Jurkat, Clone E6-1 (cell line): ENCODE measurements around the gene SLC38A3.
"Not testable (repeated sequence)": the region's sequence is repeated elsewhere in the genome, so short reads cannot be mapped to it uniquely, and the experiment has no call there.

Source experiments
- DNase-seq: peaks from one replicate; pipeline ENCODE4 v3.0.0-alpha.2; 2011; ENCODE audit warnings: low read depth, low spot score
- H3K4me3 ChIP-seq: 2 replicates; pipeline ENCODE4 v1.5.1; 2011; ENCODE audit warnings: mild to moderate bottlenecking, low read length, control low read depth, moderate library complexity

Gene SLC38A3

DNA sequence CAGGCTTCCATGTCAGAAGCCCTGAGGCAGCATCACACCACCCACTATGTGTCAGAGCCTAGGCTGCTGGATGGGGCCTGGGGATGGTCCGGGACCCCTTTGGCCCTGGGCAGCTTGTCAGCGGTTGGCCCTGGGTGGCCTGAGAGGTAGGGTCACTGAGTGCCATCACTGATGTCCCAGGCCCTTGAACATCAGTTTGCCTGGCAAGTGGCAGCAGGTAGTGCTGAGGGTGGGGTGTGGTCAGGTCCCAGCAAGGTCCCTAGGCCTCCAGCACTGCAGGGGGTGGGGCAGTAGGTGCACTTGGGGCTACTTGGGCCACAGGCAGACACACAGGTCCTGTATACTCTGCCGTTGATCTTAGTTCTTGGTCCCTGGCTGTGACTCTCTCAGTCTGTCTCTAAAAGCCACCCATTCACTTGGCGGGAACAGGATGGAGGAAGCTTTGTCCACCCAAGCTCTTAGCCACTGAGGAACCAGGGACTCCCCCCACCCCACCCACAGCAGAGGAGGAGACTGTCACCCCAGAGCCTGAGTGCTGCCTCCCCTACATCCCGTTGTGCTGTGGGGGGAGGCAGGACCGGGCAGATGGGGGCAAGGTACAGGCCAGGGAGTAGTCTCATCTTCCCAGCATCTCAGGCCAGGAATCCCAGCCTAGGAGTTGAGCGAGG, 36.8 kb downstream of the SLC38A3 start:
- no peak for DNase-seq
- no peak overlapping the region for H3K4me3 ChIP-seq

DNA sequence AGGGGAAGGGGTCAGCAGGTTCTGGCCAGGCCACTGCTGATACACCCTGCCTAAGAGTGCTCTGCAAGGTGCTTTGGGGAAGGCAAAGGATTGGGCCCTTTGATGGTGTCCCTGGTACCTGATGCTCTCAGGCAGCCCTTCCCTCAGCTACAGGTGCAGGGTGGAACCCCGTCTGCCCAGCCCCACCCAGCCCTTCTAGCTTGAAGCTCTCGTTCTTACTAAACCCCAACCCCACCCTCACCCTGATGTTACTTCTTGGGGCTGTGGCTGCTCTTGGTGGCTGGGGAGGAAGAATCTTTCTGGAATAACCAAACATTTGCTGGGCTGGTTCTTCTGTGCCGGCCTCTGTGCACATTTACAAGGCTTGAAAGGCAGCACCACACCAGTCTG, 37.3 kb downstream of the SLC38A3 start:
- H3K4me3 ChIP-seq, result no peak overlapping the region
- DNase-seq, result no peak

DNA sequence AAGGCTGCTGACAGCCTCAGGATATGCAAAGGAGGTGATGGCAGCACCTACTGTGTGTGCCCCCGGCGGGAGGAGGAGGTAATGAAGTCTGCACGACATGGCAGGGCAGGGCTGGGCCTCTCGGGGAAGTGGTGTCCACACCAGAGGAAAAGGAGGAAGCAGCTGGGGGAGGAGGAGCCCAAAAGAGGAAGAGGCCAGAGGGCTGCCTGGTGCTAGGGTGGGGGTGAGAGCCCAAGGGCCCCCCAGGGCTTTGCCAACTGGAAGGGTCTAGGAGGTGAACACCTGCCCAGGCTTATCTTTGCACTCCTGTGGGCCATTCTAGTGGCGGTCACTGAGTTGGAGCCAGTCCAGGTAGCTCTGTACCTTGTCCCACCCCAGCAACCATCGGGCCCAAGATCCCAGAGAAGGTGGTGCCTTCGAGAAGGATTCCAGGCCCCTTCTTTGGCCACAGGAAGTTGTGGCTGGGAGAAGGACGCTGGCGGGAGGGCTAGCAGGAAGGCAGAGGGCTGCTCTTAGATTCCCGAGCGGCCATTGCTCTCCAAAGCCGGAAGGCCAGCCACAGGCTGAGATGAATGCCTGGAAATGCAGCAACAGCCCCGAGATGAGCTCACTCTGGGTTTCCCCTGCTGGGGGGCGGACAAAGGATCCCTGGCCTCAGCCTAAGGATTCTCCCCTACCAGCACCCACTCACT, 37.9 kb downstream of the SLC38A3 start:
- DNase-seq, result no peak
- no peak overlapping the region for H3K4me3 ChIP-seq

DNA sequence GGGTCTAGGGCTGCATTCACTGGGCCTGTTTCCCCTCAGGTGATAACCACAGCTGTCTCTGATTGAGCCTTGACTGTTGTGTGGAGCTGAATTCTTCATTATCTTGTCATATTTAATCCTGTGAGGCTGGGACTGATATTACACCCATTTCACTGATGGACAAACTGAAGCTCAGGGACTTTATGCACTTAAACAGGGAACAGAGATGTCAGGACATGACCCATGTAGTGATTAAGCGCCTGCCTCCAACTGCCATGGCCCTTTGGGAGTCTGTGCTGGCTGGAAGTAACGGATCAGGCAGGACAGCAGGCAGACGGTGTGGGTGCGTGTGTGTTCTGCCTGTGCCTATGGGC, 38.4 kb downstream of the SLC38A3 start:
- no peak for DNase-seq
- H3K4me3 ChIP-seq, result no peak overlapping the region

DNA sequence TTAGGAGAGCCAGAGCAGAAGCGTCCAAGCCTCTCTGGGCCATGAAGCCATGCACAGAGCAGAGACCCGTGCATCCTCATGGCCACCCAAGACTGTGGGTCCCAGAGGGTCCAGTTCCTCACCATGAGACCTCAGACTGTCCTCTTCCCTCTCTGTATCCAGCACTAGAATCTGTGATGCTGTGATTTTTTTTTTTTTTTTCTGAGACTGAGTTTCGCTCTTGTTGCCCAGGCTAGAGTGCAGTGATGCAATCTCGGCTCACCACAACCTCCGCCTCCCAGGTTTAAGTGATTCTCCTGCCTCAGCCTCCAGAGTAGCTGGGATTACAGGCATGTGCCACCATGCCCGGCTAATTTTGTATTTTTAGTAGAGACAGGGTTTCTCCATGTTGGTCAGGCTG, 39.7 kb downstream of the SLC38A3 start:
- H3K4me3 ChIP-seq, DNase-seq: not testable (repeated sequence)

DNA sequence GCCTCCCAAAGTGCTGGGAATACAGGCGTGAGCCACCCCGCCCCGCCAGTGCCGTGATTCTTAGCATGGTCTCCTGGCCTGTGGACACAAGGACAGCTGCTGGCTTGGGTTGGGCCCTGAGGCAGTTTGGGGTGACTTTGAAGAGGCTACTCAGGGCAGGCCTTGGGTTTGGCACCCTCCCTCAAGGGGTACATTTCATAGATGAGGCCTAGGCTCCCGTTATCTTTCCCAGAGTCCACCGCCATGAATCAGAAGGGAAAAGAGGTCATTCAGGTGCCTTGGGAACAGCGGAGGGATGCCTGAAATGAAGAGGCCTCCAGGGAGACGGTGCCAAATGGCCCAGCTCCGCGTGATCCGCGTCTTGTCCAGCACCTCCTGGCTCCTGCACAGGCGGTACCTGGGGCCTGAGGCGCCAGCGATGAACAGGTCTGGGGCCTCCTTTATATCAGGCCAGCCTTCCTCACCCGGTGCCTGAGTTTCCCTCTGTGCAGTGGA, 40.2 kb downstream of the SLC38A3 start:
- DNase-seq, result no peak
- peak overlapping the region; percentile 60 for H3K4me3 ChIP-seq

DNA sequence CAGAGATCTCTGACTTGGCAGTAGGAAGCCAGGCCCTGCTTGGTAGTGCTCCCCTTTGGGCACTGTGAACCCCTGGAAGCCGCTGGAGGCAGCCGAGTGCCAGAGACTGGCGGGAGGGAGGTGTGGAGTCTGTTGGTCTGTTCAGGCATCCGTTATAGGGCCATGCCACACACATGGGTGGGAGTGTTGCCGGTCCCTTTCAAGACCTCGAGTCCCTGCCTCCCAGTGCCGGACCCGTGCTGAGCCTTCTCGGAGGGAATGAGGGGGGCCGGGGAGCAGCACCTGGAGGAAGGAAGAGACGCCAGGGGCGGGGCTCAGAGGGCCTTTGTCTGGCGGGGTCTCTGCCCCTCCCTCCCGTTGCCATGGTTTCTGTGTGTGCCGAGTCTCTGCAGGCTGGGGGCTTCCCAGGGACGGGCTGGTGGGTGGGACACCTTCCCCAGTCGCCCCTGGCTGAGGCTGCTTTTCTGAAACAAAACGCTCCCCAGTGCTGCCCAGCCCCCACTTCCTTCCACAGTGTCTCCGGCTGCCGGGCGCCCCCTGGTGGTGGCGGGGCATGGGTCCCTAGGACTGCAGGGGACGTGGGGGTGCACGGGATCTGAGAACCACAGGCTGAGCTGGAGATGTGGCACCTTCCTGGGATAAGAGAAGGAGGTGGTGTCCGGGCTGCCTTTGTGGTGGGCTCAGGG, 40.9 kb downstream of the SLC38A3 start:
- H3K4me3 ChIP-seq, result peak overlapping the region; percentile 60
- peak; percentile 74 for DNase-seq

DNA sequence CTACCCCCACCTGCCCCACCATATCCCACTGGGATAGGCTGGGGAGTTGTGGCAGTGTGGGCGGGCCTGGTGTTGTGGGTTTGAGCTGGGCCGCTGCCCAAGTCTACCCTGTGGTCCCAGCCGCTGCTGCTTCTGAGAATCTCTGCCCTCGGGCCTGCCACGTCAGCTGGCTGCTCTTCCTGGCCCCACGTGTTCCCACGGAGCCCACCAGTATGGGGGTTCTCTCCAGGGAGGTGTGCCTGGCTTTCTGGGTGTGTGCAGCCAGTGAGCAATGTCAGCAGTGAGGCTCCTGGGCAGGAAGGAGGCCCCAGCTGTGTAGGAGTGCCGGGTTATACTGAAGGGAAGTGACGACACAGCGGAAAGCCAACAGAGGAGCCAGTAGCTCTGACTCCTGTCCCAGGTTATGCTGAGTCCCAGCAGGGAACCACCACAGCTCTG, 41.5 kb downstream of the SLC38A3 start:
- DNase-seq, result peak; percentile 87
- peak overlapping the region; percentile 60 for H3K4me3 ChIP-seq

DNA sequence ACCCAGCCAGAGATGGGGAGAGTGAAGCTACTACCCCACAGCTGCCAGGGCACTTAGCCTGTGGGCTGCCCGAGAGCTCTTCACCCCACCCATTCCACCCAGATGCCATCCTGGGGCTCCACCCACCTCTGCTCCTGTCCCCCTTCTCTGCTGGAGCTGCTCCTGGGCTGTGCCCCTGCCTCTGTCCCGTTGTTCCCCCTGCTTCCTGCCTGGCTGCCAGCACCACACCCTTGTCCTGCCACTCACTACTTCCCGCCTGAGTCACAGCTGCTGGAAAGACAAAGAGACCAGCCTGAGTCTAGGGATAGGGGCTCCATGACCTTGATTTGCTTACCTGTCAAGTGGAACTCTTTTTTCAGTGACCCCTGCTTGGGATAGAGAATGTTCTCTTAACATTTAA, 43.3 kb downstream of the SLC38A3 start:
- H3K4me3 ChIP-seq, result no peak overlapping the region
- DNase-seq, result no peak

DNA sequence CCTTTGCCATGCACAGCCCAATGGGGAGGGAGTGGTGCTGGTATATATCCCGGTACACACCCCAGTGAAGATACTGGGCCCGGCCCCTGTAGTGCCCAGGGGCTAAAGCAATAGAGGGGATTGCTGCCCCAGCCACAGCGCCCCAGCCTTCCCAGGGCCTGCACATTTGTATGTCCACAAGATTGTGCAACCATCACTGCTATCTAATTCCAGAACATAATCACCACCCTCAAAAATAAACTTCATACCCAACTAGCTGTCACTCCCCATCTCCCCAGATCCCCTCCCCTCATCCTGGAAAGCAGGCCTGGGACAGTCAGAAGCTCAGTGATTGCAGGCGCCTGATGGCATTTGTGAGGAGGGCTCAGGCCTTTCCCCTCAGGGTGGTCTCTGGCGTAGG, 44.4 kb downstream of the SLC38A3 start:
- H3K4me3 ChIP-seq, result no peak overlapping the region

DNA sequence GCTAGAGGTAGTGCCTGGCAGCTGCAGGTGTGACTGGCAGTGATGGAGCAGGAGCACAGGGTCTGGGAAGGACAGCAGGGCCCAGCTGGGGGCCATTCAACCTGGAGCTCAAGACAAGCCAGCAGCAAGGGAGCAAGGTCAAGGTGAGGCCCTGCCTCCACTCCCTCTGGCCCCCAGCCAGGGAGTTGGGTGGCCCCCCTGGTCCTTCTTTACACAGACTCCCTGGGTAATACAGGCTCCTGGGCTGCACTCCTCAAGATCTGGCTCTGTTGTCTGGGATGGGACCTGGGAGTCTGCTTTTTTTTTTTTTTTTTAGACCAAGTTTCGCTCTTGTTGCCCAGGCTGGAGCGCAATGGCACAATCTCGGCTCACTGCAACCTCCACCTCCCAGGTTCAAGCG, 45.4 kb downstream of the SLC38A3 start:
- H3K4me3 ChIP-seq, result no peak overlapping the region

More for the DNA sequence above, 44.4 kb downstream of the SLC38A3 start:
- DNase-seq, result no peak

DNA sequence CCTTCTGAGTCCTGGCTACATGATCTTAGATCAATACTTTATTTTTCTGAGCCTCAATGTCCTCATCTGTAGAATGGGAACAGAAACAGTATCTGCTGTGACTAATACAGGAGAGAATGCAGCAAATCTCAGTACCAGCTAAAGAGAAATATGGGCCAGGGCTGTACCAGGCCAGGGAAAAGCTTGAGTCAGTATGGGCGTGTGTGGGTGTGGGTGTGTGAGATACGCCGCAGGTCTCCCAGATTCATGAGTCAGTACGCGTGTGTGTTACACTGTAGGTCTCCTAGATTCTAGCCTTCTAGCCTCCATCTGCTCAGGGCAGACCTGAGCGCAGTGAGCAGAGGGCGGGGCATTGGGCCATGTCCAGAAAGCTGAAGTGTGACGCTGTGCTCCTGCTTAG, 46.1 kb downstream of the SLC38A3 start:
- H3K4me3 ChIP-seq, result no peak overlapping the region
- no peak for DNase-seq

More for the DNA sequence above, 45.4 kb downstream of the SLC38A3 start:
- no peak for DNase-seq

DNA sequence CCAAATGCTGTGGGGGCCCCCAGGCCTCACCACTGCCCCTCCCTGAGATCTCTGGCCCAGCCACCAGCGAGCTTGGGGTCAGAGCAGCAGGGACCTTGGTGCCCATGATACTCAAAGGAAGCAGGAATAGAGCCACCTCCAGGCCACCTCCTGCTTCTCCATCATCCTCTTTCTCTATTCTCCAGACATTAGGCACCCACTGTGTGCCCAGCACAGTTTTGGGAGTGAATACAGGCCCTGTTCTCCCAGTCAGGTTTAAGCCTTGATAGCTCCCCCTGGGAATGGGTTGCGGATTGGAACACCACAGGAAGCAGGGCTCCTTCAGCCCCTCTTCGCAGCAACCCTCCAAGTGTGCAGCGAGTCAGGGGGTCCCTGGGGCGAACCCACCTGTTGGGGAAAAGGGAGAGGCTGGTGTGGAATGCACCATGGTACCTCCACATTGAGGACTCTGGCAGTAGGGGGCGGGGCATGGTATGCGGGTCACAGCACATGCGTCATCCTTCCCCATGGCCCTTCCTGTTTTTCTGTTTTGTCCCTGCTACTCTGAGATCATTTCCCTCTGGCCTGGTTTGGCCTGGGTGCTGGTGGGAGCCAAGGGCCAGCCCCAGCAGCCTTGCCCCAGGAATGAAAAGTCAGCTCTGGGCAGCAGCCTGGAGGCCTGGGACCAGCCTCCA, 49.6 kb downstream of the SLC38A3 start:
- H3K4me3 ChIP-seq, result no peak overlapping the region
- DNase-seq, result no peak

DNA sequence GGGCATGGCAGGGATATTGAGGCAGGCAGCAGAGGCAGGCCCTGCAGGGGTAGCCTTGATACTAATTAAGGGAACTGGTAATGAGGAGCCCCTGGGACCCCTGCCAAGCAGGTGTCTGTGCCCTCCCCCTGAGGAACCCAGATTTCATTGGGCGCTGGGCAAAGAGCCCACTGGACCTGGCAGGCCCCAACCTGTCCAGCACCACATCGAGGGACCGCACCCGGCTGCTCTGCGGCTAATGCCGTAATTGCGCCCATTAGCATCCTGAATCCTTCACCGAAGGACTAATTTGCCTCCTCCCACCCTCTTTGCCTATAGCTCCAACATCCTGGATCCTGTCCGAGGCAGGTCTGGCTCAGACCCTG, 50.2 kb downstream of the SLC38A3 start:
- DNase-seq, result no peak
- H3K4me3 ChIP-seq, result no peak overlapping the region

DNA sequence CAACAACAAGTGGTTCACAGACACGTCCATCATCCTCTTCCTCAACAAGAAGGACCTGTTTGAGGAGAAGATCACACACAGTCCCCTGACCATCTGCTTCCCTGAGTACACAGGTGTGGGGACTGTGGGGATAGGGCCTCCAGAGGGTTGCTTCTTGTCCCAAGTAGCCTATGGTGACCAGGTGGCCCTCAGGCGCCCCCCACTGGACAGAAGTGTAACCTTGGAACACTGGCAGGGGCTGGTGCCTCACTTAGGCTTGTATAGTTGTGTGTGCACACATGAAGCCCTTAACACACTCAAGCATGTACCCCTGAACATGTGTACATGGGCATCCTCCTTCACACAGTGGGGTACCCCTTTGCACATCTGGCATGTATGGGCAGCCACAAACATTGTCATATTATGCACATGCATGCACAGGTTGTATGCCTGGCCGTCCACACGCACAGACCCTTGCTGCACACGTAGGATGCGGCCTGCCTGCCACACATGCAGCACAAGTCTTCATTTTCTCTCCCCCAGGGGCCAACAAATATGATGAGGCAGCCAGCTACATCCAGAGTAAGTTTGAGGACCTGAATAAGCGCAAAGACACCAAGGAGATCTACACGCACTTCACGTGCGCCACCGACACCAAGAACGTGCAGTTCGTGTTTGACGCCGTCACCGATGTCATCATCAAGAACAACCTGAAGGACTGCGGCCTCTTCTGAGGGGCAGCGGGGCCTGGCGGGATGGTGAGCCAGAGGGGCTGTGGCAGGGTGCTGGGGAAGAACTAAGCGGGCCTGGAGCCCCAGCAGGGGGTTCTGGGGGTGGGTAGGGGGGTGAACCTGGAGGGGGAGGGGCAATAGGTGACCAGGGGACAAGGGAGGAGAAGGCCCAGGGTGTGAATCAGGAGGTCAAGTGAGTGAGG, 52.2 kb downstream of the SLC38A3 start:
- H3K4me3 ChIP-seq, result no peak overlapping the region
- DNase-seq, result no peak

DNA sequence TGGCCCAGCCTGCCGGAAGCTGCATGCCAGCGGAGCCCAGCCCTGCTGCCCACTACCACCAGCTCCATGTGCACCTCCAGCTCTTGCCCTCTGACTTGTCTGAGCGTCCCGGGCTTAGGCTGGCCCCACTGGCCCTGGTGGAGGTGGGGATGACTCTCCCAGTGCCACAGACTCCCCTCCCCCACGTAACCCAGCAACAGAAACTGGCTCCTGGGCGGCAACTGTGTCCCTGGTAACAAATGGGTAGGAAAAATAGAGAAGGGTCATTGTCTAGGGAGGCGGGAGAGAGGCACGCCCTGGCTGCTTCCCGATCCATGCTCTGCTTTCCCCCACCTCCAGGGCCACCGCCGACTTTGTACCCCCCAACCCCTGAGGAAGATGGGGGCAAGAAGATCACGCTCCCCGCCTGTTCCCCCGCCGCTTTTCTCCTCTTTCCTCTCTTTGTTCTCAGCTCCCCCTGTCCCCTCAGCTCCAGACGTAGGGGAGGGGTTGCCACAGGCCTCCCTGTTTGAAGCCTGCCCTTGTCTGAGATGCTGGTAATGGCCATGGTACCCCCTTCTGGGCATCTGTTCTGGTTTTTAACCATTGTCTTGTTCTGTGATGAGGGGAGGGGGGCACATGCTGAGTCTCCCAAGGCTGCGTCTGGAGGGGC, 53.1 kb downstream of the SLC38A3 start:
- no peak overlapping the region for H3K4me3 ChIP-seq
- DNase-seq, result no peak

DNA sequence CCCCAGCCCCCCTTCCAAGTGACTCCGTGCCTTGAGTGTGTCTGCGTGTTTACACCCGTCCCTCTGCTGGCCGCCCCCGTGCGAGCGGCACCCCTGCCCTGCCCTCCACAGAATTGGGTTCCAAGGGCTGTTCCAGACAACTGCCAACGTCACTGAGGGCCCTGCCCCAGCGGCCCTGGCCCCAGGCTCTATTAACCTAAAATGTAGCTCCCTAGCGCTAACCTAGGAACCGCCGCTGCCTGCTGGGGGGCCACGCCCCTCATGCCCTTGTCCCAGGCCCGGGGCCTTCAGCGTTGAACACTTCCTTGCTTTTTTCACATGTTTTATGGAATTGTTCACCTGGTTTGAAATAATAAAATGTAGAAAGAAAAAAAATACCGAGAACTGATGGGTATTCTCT, 53.9 kb downstream of the SLC38A3 start:
- DNase-seq, result no peak
- H3K4me3 ChIP-seq, result no peak overlapping the region

DNA sequence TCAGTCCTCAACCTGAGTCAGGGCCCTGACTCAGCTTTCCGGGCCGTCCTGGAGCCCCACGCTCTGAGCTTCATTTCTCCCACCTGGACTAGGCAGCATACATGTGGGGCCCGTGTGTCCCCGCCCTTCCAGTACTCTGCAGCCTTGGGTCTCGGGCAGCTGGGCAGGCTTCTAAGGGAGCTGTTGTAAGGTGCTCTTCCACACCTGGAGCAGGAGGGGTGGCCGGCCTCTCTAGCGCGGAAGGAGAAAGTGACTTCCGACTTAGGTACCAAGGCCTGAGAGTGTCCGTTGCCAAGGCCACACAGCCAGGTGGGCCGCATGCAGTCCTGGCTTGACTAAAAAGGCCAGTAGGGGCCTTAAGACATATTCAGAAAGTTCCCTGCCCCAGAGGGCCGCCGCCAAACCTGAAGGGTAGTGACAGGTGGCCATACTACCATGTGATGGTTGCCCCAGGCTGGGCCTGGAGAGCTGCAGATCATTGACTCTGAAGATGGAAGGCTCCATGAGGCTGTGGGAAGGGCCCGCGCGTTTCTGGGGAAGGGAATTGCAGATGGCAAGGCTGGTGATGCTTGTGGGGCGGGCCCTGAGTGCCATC, 54.5 kb downstream of the SLC38A3 start:
- no peak for DNase-seq
- peak overlapping the region; percentile 25 for H3K4me3 ChIP-seq
